ENCODE results near the gene SLC25A34. TPM values are rescaled to one million over a fixed set of nuclear protein-coding genes. Genes with fewer than 3 reads are reported as not detected.

Gene SLC25A34
- total and polyA plus RNA-seq, 2 of the 13 experiments (the other 11 are each of a cell fraction or from before 2014, with no cell fraction given) = 0.13 to 0.18 TPM

- no peak for TF ChIP-seq MXD1 (CRISPR knock-in tag; IDR thresholded peaks at IDR 0.05)
- no peak for TF ChIP-seq ARNTL (CRISPR knock-in tag; IDR thresholded peaks at IDR 0.05)
- no peak for TF ChIP-seq SRSF4 (IDR thresholded peaks at IDR 0.05; ENCODE audit: low read depth, low read length, poor library complexity, severe bottlenecking)
- TF ChIP-seq ZNF780A (CRISPR knock-in tag; IDR thresholded peaks at IDR 0.05) = no peak
- TF ChIP-seq DMAP1 (CRISPR knock-in tag; IDR thresholded peaks at IDR 0.05) = peak; percentile 51; the same call in 1 of the 2 replicates
- no peak for TF ChIP-seq ATRX (CRISPR knock-in tag; IDR thresholded peaks at IDR 0.05; ENCODE audit: borderline replicate concordance)
- no peak for TF ChIP-seq MZF1 (CRISPR knock-in tag; IDR thresholded peaks at IDR 0.05; ENCODE audit: borderline replicate concordance)
- TF ChIP-seq THYN1 (CRISPR knock-in tag; IDR thresholded peaks at IDR 0.05; ENCODE audit: borderline replicate concordance, low read depth) = no peak
- TF ChIP-seq ESRRA (CRISPR knock-in tag; IDR thresholded peaks at IDR 0.05; ENCODE audit: low read depth) = no peak
- no peak for TF ChIP-seq ZFP36 (IDR thresholded peaks at IDR 0.05; ENCODE audit: borderline replicate concordance, low read depth, low read length, partially characterized antibody)
- TF ChIP-seq ZBTB39 (CRISPR knock-in tag; IDR thresholded peaks at IDR 0.05) = no peak
- TF ChIP-seq ZNF20 (CRISPR knock-in tag; IDR thresholded peaks at IDR 0.05) = no peak
- TF ChIP-seq ZNF205 (CRISPR knock-in tag; IDR thresholded peaks at IDR 0.05) = peak; percentile 51; the same call in 1 of the 2 replicates
- peak; percentile 46; the same call in 1 of the 2 replicates for TF ChIP-seq ZBTB7B (CRISPR knock-in tag; IDR thresholded peaks at IDR 0.05)
- no peak for TF ChIP-seq ZNF10 (CRISPR knock-in tag; IDR thresholded peaks at IDR 0.05; ENCODE audit: borderline replicate concordance, low read depth)
- no peak for TF ChIP-seq CENPX (CRISPR knock-in tag; IDR thresholded peaks at IDR 0.05)
- TF ChIP-seq UBTF (CRISPR knock-in tag; IDR thresholded peaks at IDR 0.05) = no peak; the same call in 1 of the 2 replicates
- TF ChIP-seq IRX3 (CRISPR knock-in tag; IDR thresholded peaks at IDR 0.05; ENCODE audit: borderline replicate concordance, low read depth) = no peak
- TF ChIP-seq NR2F2 (IDR thresholded peaks at IDR 0.05; ENCODE audit: borderline replicate concordance, low read depth) = no peak
- peak; percentile 41; the same call in 1 of the 2 replicates for TF ChIP-seq GABPB1 (CRISPR knock-in tag; IDR thresholded peaks at IDR 0.05)
- TF ChIP-seq RBM22 (optimal IDR thresholded peaks at IDR 0.05; ENCODE audit: low read length) = no peak
Measured at GRCh38 chr1:15740924-15741850, 5.1 kb downstream of the SLC25A34 start (continued).
